Type B pancreatic cell (in vitro differentiated cells): ENCODE measurements around the gene C2orf66. TPM values are rescaled to one million over a fixed set of nuclear protein-coding genes. Genes with fewer than 3 reads are reported as not detected.

Experiments used
- DNase-seq: peaks from one replicate; pipeline ENCODE4 v3.0.0; 2021; ENCODE audit warnings: mixed read lengths; ENCODE audit not compliant: unreplicated experiment; ENCODE audit errors: extremely low spot score
- H3K27ac Mint-ChIP-seq: 2 replicates; pipeline ENCODE4 v1.8.0; 2021; ENCODE audit warnings: mild to moderate bottlenecking, mixed read lengths
- H3K27me3 Mint-ChIP-seq: 2 replicates; pipeline ENCODE4 v1.8.0; 2021; ENCODE audit warnings: mixed read lengths
- H3K36me3 Mint-ChIP-seq: 2 replicates; pipeline ENCODE4 v1.8.0; 2021; ENCODE audit warnings: mixed read lengths
- H3K4me1 Mint-ChIP-seq: one replicate; pipeline ENCODE4 v1.8.0; 2021; ENCODE audit warnings: mixed read lengths; ENCODE audit not compliant: unreplicated experiment
- H3K4me3 Mint-ChIP-seq: 2 replicates; pipeline ENCODE4 v1.8.0; 2021; ENCODE audit warnings: mild to moderate bottlenecking, mixed read lengths
- H3K9me3 Mint-ChIP-seq: 2 replicates; pipeline ENCODE4 v1.8.0; 2021; ENCODE audit warnings: mixed read lengths
- CTCF ChIP-seq: fragments of 200-600 bp; sonication (generic); conservative IDR thresholded peaks from 2 replicates; pipeline ENCODE4 v1.5.0; 2021; ENCODE audit warnings: antibody characterized with exemption, mild to moderate bottlenecking
- total RNA-seq: library from RNA; stranded (reverse); gene quantifications from 2 replicates; pipeline ENCODE4 v1.2.1, GENCODE V29; 2021; ENCODE audit warnings: low replicate concordance

Gene C2orf66
- total RNA-seq, 1 donor from 2014 or later = 0.29 TPM

- Mint-ChIP-seq H3K36me3 (peaks cover 25% of the 10 kb centered on the region), H3K9me3 (no peaks in the 10 kb centered on the region), H3K27ac (no peak overlapping the region), H3K27me3 (no peaks in the 10 kb centered on the region), H3K4me3 (no peak overlapping the region), H3K4me1 (no peaks in the 10 kb centered on the region)
- TF ChIP-seq CTCF = no peak
- no peak for DNase-seq
Measured at GRCh38 chr2:196767101-196767500, 42.1 kb downstream of the C2orf66 start.

- no peak for DNase-seq
- peaks cover 36% of the 10 kb centered on the region for H3K36me3 Mint-ChIP-seq
- no peaks in the 10 kb centered on the region for H3K27me3 Mint-ChIP-seq
- H3K4me3 Mint-ChIP-seq = no peak overlapping the region
- no peak overlapping the region for H3K27ac Mint-ChIP-seq
- no peaks in the 10 kb centered on the region for H3K4me1 Mint-ChIP-seq
- TF ChIP-seq CTCF = no peak
- H3K9me3 Mint-ChIP-seq = peaks cover 11% of the 10 kb centered on the region
Measured at GRCh38 chr2:196759378-196759706, 49.8 kb downstream of the C2orf66 start.

GRCh38 chr2:196758474-196759377, 50.4 kb downstream of the C2orf66 start:
- no peaks in the 10 kb centered on the region for H3K4me1 Mint-ChIP-seq
- peaks cover 11% of the 10 kb centered on the region for H3K9me3 Mint-ChIP-seq
- H3K36me3 Mint-ChIP-seq = peaks cover 41% of the 10 kb centered on the region
- H3K27ac Mint-ChIP-seq = no peak overlapping the region
- peak; percentile 61 for TF ChIP-seq CTCF
- H3K27me3 Mint-ChIP-seq = no peaks in the 10 kb centered on the region
- no peak overlapping the region for H3K4me3 Mint-ChIP-seq
- DNase-seq = no peak

Other genes starting within 250 kb of the C2orf66 start
- 7.6 and 24.2 TPM in 2 replicates for gene HECW2, start 215.8 kb downstream of the C2orf66 start, total RNA-seq
- gene CCDC150, start 169.6 kb downstream of the C2orf66 start, total RNA-seq = 9.2 and 32.5 TPM in 2 replicates
- gene GTF3C3, start 9.7 kb downstream of the C2orf66 start, total RNA-seq = 45.7 and 54.3 TPM in 2 replicates
- gene PGAP1, start 117.4 kb upstream of the C2orf66 start, total RNA-seq = 16.2 and 45.1 TPM in 2 replicates